Endometrium (tissue), 2 donors: Measurements from ENCODE around the gene PDE7B.
A peak's percentile ranks its signal among the peaks of the same experiment; 100 is the strongest.

ENCODE experiments used
- FAIRE-seq: peaks from 2 replicates; lab custom pipeline; 2012; peaks lifted over from hg19 to GRCh38; lab: Jason Lieb, UNC
- donor health status: control.
- donor health status: control.

The PDE7B gene

GRCh38 chr6:135936606-135937005, 85.1 kb downstream of the PDE7B start:
- FAIRE-seq, result no peak

GRCh38 chr6:135937106-135937505, 85.6 kb downstream of the PDE7B start:
- FAIRE-seq, result no peak

GRCh38 chr6:135938576-135939207, 87.2 kb downstream of the PDE7B start:
- FAIRE-seq, result peak; percentile 79

- FAIRE-seq, result no peak
Observed at GRCh38 chr6:135939208-135939591, 87.7 kb downstream of the PDE7B start.

- FAIRE-seq, result no peak
Observed at GRCh38 chr6:135940616-135941167, 89.2 kb downstream of the PDE7B start.

- no peak for FAIRE-seq
Observed at GRCh38 chr6:135941275-135942025, 89.9 kb downstream of the PDE7B start.

GRCh38 chr6:135944120-135944519, 92.6 kb downstream of the PDE7B start:
- no peak for FAIRE-seq

- FAIRE-seq, result no peak
Observed at GRCh38 chr6:135946674-135947073, 95.2 kb downstream of the PDE7B start.

- no peak for FAIRE-seq
Observed at GRCh38 chr6:135950669-135951068, 99.2 kb downstream of the PDE7B start.

- no peak for FAIRE-seq
Observed at GRCh38 chr6:135951169-135951568, 99.7 kb downstream of the PDE7B start.

- FAIRE-seq, result no peak
Observed at GRCh38 chr6:135953818-135954217, 102.3 kb downstream of the PDE7B start.

- no peak for FAIRE-seq
Observed at GRCh38 chr6:135955099-135955498, 103.6 kb downstream of the PDE7B start.

- FAIRE-seq, result no peak
Observed at GRCh38 chr6:135962731-135963130, 111.2 kb downstream of the PDE7B start.

GRCh38 chr6:135970750-135971149, 119.2 kb downstream of the PDE7B start:
- FAIRE-seq, result no peak

- no peak for FAIRE-seq
Observed at GRCh38 chr6:135971351-135971750, 119.8 kb downstream of the PDE7B start.

- FAIRE-seq, result peak; percentile 80
Observed at GRCh38 chr6:135972150-135972549, 120.6 kb downstream of the PDE7B start.

GRCh38 chr6:135972586-135972985, 121.1 kb downstream of the PDE7B start:
- no peak for FAIRE-seq

- no peak for FAIRE-seq
Observed at GRCh38 chr6:135974426-135974825, 122.9 kb downstream of the PDE7B start.

- FAIRE-seq, result no peak
Observed at GRCh38 chr6:135976585-135976984, 125.1 kb downstream of the PDE7B start.

- FAIRE-seq, result no peak
Observed at GRCh38 chr6:135983093-135983492, 131.6 kb downstream of the PDE7B start.

- FAIRE-seq, result no peak
Observed at GRCh38 chr6:135983718-135984343, 132.3 kb downstream of the PDE7B start.

- FAIRE-seq, result no peak
Observed at GRCh38 chr6:135985471-135985870, 134.0 kb downstream of the PDE7B start.

- no peak for FAIRE-seq
Observed at GRCh38 chr6:135987226-135987625, 135.7 kb downstream of the PDE7B start.
